ENCODE results near the gene CIAO2B. TPM values are rescaled to one million over a fixed set of nuclear protein-coding genes. Genes with fewer than 3 reads are reported as not detected.

CIAO2B gene
- total and polyA plus RNA-seq, 3 experiments from 2014 or later: 132 to 176 (median 164) TPM

DNA sequence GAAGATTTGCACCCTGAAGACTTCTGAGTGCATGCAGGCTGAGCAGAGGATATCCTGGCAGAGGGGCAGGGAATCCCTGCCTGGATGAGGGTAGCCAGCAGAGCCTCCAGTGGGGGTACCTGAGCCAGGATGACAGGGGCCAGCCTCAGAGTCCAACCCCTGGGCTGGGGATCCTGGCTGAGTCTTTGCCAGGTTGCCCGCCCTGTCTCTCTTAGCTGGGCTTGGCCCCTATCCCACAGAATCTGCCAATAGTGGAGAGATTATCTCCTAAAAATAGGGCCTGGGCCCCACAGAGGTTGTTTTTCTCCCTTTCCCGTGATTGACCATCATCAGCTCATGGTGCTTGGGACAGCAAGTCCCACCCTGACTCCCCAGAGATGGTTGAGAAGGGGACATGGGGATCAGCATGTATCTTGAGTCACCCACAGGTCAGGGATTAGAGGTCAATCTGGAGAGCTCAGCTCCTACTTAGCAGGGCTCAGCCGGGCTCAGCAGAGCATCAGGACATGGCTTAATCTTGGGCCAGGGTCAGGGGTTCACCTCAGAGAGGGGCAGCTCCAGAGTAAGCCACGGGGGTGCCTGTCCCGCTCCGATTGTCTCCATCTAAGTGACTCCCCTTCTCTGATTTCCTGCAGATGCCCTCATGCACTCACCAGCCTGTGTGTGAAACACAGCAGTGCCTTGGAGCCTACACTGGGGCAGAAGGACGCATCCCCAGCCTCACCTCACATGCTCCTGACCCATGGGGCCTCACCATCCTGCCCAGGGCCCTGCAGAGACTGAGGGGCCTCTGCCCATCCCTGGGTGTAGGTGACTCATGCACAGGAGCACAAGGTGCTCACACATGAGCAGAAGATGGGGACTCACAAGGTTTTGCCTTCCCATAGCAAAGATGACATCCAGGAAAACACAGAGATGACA lies 27.0 kb downstream of the CIAO2B start:
- Mint-ChIP-seq H3K27ac (no peak overlapping the region), H3K4me3 (no peak overlapping the region), H3K27me3 (peaks cover 0 to 1% of the 10 kb centered on the region in 2 donors), H3K36me3 (no peaks in the 10 kb centered on the region), H3K4me1 (peaks cover 2 to 9% (median 9%) of the 10 kb centered on the region in 3 donors), H3K9me3 (no peaks in the 10 kb centered on the region)
- H3K36me3 ChIP-seq (ENCODE audit: insufficient read depth, low read length): no peaks in the 10 kb centered on the region
- DNase-seq: no peak
- H3K27ac ChIP-seq (ENCODE audit: low read depth, low read length): no peak overlapping the region
- CTCF ChIA-PET: interaction anchor here (1.3 kb wide), 1 partner anchor 11 kb away, joined by 3 read pairs; no protein-coding TSS in a partner anchor
- peaks cover 7% of the 10 kb centered on the region for H3K4me1 ChIP-seq (ENCODE audit: insufficient read depth, low read length)
- no peaks in the 10 kb centered on the region for H3K27me3 ChIP-seq (ENCODE audit: insufficient read depth, low read length, poor library complexity, severe bottlenecking)
- H3K9me3 ChIP-seq (ENCODE audit: low read length): no peaks in the 10 kb centered on the region
- no peak overlapping the region for H3K4me3 ChIP-seq (ENCODE audit: low read length)
- POLR2A ChIA-PET: interaction anchor here (0.6 kb wide), 2 partner anchors 15 to 502 kb away, joined by 3 to 14 read pairs; no protein-coding TSS in a partner anchor

DNA sequence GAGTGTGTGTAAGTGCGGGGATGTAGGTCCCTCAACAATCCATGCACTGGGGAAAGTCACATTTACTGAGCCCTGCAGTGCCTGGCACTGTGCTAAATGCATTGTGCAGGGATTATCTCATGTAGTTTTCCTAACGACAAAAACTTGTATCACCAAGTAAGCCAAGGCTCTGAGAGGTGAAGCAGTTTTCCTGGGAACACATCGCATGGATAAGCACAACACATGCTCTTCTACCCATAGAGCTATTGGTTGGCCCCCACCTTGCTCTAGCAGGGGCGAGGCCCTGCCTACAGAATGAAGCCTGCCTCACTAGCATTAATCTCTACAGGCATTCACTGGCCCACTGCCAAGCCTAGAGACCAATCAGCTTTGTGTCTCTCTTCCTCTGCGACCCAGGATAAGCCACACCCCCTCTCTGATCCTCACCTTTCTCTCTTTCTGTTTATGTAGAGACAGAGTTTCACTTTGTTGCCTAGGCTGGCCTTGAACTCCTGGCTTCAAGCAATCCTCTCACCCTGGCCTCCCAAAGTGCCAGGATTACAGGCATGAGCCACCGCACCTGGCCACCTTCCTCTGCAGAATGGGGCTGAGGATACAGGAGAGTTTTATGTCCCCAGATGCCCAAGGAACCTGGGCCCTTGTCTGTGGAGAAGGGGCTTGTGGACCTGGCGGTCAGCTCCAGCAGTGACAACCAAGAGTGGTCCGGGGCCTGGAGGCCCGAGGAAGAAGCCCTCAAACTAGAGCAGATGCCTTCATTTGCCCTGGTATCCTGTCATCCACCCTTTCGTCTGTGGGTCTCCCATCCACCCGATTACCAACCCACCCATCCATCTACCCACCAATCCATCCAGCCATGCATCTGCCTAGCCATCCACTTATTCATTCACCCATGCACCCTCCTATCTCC lies 28.3 kb downstream of the CIAO2B start:
- no peak overlapping the region for H3K4me3 ChIP-seq (ENCODE audit: low read length)
- ChIA-PET POLR2A (interaction anchor here (0.6 kb wide), 1 partner anchor 501 kb away, joined by 3 read pairs; no protein-coding TSS in a partner anchor), CTCF (interaction anchor here (1.3 kb wide), 2 partner anchors 10 to 25 kb away, joined by 3 read pairs; partner anchors contain the start of gene PDP2)
- H3K27me3 ChIP-seq (ENCODE audit: insufficient read depth, low read length, poor library complexity, severe bottlenecking): no peaks in the 10 kb centered on the region
- no peak overlapping the region for H3K4me3 Mint-ChIP-seq
- no peaks in the 10 kb centered on the region for H3K9me3 Mint-ChIP-seq
- H3K27me3 Mint-ChIP-seq: no peaks in the 10 kb centered on the region
- no peaks in the 10 kb centered on the region for H3K9me3 ChIP-seq (ENCODE audit: low read length)
- peaks cover 7% of the 10 kb centered on the region for H3K4me1 ChIP-seq (ENCODE audit: insufficient read depth, low read length)
- no peaks in the 10 kb centered on the region for H3K36me3 ChIP-seq (ENCODE audit: insufficient read depth, low read length)
- peaks cover 2 to 9% (median 9%) of the 10 kb centered on the region in 3 donors for H3K4me1 Mint-ChIP-seq
- peak overlapping the region in 3 of 8 donors; percentile 3 to 64 (median 47) for H3K27ac Mint-ChIP-seq
- DNase-seq: peak in 1 of 5 donors; percentile 13
- H3K36me3 Mint-ChIP-seq: no peaks in the 10 kb centered on the region
- no peak overlapping the region for H3K27ac ChIP-seq (ENCODE audit: low read depth, low read length)

- no peak overlapping the region for H3K4me3 ChIP-seq (ENCODE audit: low read length)
- Mint-ChIP-seq H3K4me1 (peaks cover 2 to 9% (median 9%) of the 10 kb centered on the region in 3 donors), H3K36me3 (no peaks in the 10 kb centered on the region), H3K27ac (peak overlapping the region in 1 of 8 donors; percentile 38), H3K4me3 (no peak overlapping the region), H3K9me3 (no peaks in the 10 kb centered on the region), H3K27me3 (no peaks in the 10 kb centered on the region)
- ChIA-PET POLR2A (no interaction called here), CTCF (interaction anchor here (1.3 to 1.4 kb wide), 2 partner anchors 24 to 37 kb away, joined by 3 to 4 read pairs; partner anchors contain the start of gene PDP2)
- peaks cover 7% of the 10 kb centered on the region for H3K4me1 ChIP-seq (ENCODE audit: insufficient read depth, low read length)
- no peaks in the 10 kb centered on the region for H3K36me3 ChIP-seq (ENCODE audit: insufficient read depth, low read length)
- no peaks in the 10 kb centered on the region for H3K9me3 ChIP-seq (ENCODE audit: low read length)
- no peaks in the 10 kb centered on the region for H3K27me3 ChIP-seq (ENCODE audit: insufficient read depth, low read length, poor library complexity, severe bottlenecking)
- H3K27ac ChIP-seq (ENCODE audit: low read depth, low read length): no peak overlapping the region
- no peak for DNase-seq
Observed at GRCh38 chr16:66904846-66905632, 29.2 kb downstream of the CIAO2B start.

- Mint-ChIP-seq H3K27me3 (no peaks in the 10 kb centered on the region), H3K36me3 (no peaks in the 10 kb centered on the region), H3K9me3 (no peaks in the 10 kb centered on the region), H3K4me3 (no peak overlapping the region), H3K4me1 (peaks cover 2 to 9% (median 9%) of the 10 kb centered on the region in 3 donors), H3K27ac (no peak overlapping the region)
- H3K4me3 ChIP-seq (ENCODE audit: low read length): no peak overlapping the region
- no peak for DNase-seq
- POLR2A ChIA-PET: no interaction called here
- H3K9me3 ChIP-seq (ENCODE audit: low read length): no peaks in the 10 kb centered on the region
- peaks cover 7% of the 10 kb centered on the region for H3K4me1 ChIP-seq (ENCODE audit: insufficient read depth, low read length)
- no peaks in the 10 kb centered on the region for H3K36me3 ChIP-seq (ENCODE audit: insufficient read depth, low read length)
- CTCF ChIA-PET: interaction anchor here (1.3 to 1.4 kb wide), 2 partner anchors 24 to 36 kb away, joined by 3 to 4 read pairs; partner anchors contain the start of gene PDP2
- H3K27me3 ChIP-seq (ENCODE audit: insufficient read depth, low read length, poor library complexity, severe bottlenecking): no peaks in the 10 kb centered on the region
- no peak overlapping the region for H3K27ac ChIP-seq (ENCODE audit: low read depth, low read length)
Observed at GRCh38 chr16:66904428-66904845, 29.8 kb downstream of the CIAO2B start.

GRCh38 chr16:66903544-66904427 lies 30.4 kb downstream of the CIAO2B start:
- POLR2A ChIA-PET: no interaction called here
- H3K4me3 Mint-ChIP-seq: no peak overlapping the region

DNA sequence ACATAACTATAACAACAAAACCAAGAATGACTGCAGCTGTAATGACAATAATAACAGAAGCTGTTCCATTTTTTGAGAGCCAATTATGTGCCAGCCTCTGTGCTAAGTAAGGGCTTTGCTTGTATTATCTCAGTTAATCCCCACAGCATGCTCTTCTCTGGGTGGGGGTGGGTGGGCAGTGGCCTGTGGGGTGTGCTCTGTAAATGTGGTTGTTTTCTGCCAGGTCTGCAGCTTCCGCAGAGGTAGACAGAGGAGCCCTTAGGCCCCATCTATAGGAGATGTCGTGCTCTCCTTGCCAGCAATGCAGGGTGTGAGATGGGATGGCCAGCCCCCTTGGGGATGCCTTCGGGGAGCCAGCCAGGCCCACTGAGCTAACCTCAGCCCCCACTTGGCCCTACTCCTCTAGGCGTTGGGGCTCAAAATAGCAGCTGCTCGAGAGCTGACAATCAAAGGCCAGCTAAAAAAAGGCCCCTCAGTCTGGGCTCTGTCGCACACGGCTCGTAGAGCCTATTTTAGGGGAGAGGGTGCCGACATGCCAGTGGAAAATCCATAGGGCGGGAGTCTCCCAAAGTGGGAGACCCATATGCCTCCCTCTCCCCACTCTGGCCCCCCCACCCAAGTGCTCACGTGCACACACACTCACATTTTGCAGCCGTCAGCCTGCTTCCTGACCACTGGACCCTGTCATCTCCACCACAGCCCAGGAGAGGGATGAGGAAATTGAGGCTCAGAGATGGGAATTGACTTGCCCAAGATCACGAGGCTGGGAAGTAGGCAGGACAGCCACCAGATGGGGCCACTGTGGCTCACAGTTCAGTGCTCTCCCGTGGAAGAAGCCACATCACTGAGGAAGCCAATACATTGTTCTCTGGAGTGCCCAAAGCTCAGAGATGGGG lies 31.3 kb downstream of the CIAO2B start:
- POLR2A ChIA-PET: no interaction called here
- no peaks in the 10 kb centered on the region for H3K27me3 Mint-ChIP-seq
- no peak overlapping the region for H3K4me3 ChIP-seq (ENCODE audit: low read length)
- no peaks in the 10 kb centered on the region for H3K9me3 Mint-ChIP-seq
- H3K9me3 ChIP-seq (ENCODE audit: low read length): no peaks in the 10 kb centered on the region
- DNase-seq: no peak
- peaks cover 7% of the 10 kb centered on the region for H3K4me1 ChIP-seq (ENCODE audit: insufficient read depth, low read length)
- no peak overlapping the region for H3K4me3 Mint-ChIP-seq
- H3K27ac ChIP-seq (ENCODE audit: low read depth, low read length): no peak overlapping the region
- CTCF ChIA-PET: interaction anchor here (1.0 to 1.4 kb wide), 2 partner anchors 13 to 26 kb away, joined by 3 read pairs; no protein-coding TSS in a partner anchor
- H3K4me1 Mint-ChIP-seq: peaks cover 2 to 9% (median 9%) of the 10 kb centered on the region in 3 donors
- no peaks in the 10 kb centered on the region for H3K27me3 ChIP-seq (ENCODE audit: insufficient read depth, low read length, poor library complexity, severe bottlenecking)
- no peaks in the 10 kb centered on the region for H3K36me3 ChIP-seq (ENCODE audit: insufficient read depth, low read length)
- no peak overlapping the region for H3K27ac Mint-ChIP-seq
- H3K36me3 Mint-ChIP-seq: peaks cover 0 to 2% (median 0%) of the 10 kb centered on the region in 3 donors

More at GRCh38 chr16:66903544-66904427, 30.4 kb downstream of the CIAO2B start:
- Histone ChIP-seq H3K27me3 (ENCODE audit: insufficient read depth, low read length, poor library complexity, severe bottlenecking) (no peaks in the 10 kb centered on the region), H3K4me3 (ENCODE audit: low read length) (no peak overlapping the region), H3K36me3 (ENCODE audit: insufficient read depth, low read length) (no peaks in the 10 kb centered on the region), H3K4me1 (ENCODE audit: insufficient read depth, low read length) (peaks cover 7% of the 10 kb centered on the region), H3K9me3 (ENCODE audit: low read length) (no peaks in the 10 kb centered on the region), H3K27ac (ENCODE audit: low read depth, low read length) (no peak overlapping the region)
- Mint-ChIP-seq H3K4me1 (peaks cover 2 to 9% (median 9%) of the 10 kb centered on the region in 3 donors), H3K27me3 (no peaks in the 10 kb centered on the region), H3K36me3 (peaks cover 0 to under 1% (median 0%) of the 10 kb centered on the region in 3 donors), H3K27ac (peak overlapping the region in 1 of 8 donors; percentile 24), H3K9me3 (no peaks in the 10 kb centered on the region)
- CTCF ChIA-PET: interaction anchor here (0.6 to 1.4 kb wide), 3 partner anchors 13 to 363 kb away, joined by 3 to 4 read pairs (median 3); no protein-coding TSS in a partner anchor
- no peak for DNase-seq
